GM21619 (cell line): ENCODE data around the gene ARHGAP15.
A peak's percentile ranks its signal among the peaks of the same experiment; 100 is the strongest.

Experiments used
- ATAC-seq: cut with Tn5 transposase; IDR thresholded peaks from one replicate; pipeline ENCODE4 v1.9.1; 2021; ENCODE audit not compliant: unreplicated experiment

Gene ARHGAP15

GRCh38 chr2:143559147-143559546, 429.9 kb downstream of the ARHGAP15 start:
- ATAC-seq, result no peak

- no peak for ATAC-seq
These were observed 431.5 kb downstream of the ARHGAP15 start for GRCh38 chr2:143560724-143561123.

- ATAC-seq, result peak; percentile 89
These were observed 435.2 kb downstream of the ARHGAP15 start for GRCh38 chr2:143564419-143564818.

GRCh38 chr2:143571747-143572146, 442.5 kb downstream of the ARHGAP15 start:
- no peak for ATAC-seq

- no peak for ATAC-seq
These were observed 443.2 kb downstream of the ARHGAP15 start for GRCh38 chr2:143572421-143572820.

GRCh38 chr2:143574069-143574468, 444.9 kb downstream of the ARHGAP15 start:
- ATAC-seq, result no peak

GRCh38 chr2:143575340-143575739, 446.1 kb downstream of the ARHGAP15 start:
- no peak for ATAC-seq

GRCh38 chr2:143577489-143577888, 448.3 kb downstream of the ARHGAP15 start:
- no peak for ATAC-seq

- no peak for ATAC-seq
These were observed 450.2 kb downstream of the ARHGAP15 start for GRCh38 chr2:143579456-143579855.

GRCh38 chr2:143581134-143581533, 451.9 kb downstream of the ARHGAP15 start:
- ATAC-seq, result no peak

- ATAC-seq, result no peak
These were observed 453.0 kb downstream of the ARHGAP15 start for GRCh38 chr2:143582046-143582747.

GRCh38 chr2:143584936-143585335, 455.7 kb downstream of the ARHGAP15 start:
- ATAC-seq, result no peak

- ATAC-seq, result no peak
These were observed 456.9 kb downstream of the ARHGAP15 start for GRCh38 chr2:143586119-143586518.

GRCh38 chr2:143588746-143589145, 459.5 kb downstream of the ARHGAP15 start:
- ATAC-seq, result no peak

- no peak for ATAC-seq
These were observed 464.9 kb downstream of the ARHGAP15 start for GRCh38 chr2:143594161-143594560.

- ATAC-seq, result no peak
These were observed 465.5 kb downstream of the ARHGAP15 start for GRCh38 chr2:143594745-143595144.

GRCh38 chr2:143600116-143600515, 470.9 kb downstream of the ARHGAP15 start:
- ATAC-seq, result no peak

- ATAC-seq, result no peak
These were observed 472.6 kb downstream of the ARHGAP15 start for GRCh38 chr2:143601828-143602227.

- no peak for ATAC-seq
These were observed 473.9 kb downstream of the ARHGAP15 start for GRCh38 chr2:143603035-143603655.

GRCh38 chr2:143603846-143604565, 474.8 kb downstream of the ARHGAP15 start:
- ATAC-seq, result no peak

- ATAC-seq, result no peak
These were observed 475.3 kb downstream of the ARHGAP15 start for GRCh38 chr2:143604566-143604959.
